ENCODE results near the gene TEX54. TPM values are rescaled to one million over a fixed set of nuclear protein-coding genes. Genes with fewer than 3 reads are reported as not detected.

The TEX54 gene
- polyA plus RNA-seq, 2 of the 4 experiments (the other 2 are of a cell fraction), result not detected

Small RNAs within 50 kb of the gene (small RNA-seq; reads per million reads assigned to genes)
- gene MIR6514 (0 to 1.4 (median 0.13) reads per million in 6 experiments), gene RF00099 (0 reads per million in 6 experiments), gene RNU6-118P (0 reads per million in 6 experiments), gene SNORD22 (0 reads per million in 6 experiments), gene SNORD26 (0 reads per million in 6 experiments), gene SNORD27 (0 reads per million in 6 experiments), gene SNORD28 (0 reads per million in 6 experiments), gene SNORD30 (8.7 to 284 (median 38.1) reads per million in 6 experiments)

Other genes with a start within 250 kb of the TEX54 start
- 12.9 and 15.5 TPM in 2 replicates for gene TUT1, start 241.3 kb downstream of the TEX54 start, polyA plus RNA-seq (2011; rRNA removed)
- gene TUT1, start 241.3 kb downstream of the TEX54 start, polyA plus RNA-seq (2017; fragmentation: RNase III; extraction: RNeasy Plus Mini Kit Qiagen cat#74134 plus additional on column Dnase treatment), result 9.9 to 11.7 TPM (median 11.1 TPM) in 3 replicates
- 21.8 and 44.3 TPM in 2 replicates for gene MTA2, start 231.0 kb downstream of the TEX54 start, polyA plus RNA-seq (2011; rRNA removed)
- gene MTA2, start 231.0 kb downstream of the TEX54 start, polyA plus RNA-seq (2017; fragmentation: RNase III; extraction: RNeasy Plus Mini Kit Qiagen cat#74134 plus additional on column Dnase treatment), result 79.3 to 85.0 TPM (median 84.5 TPM) in 3 replicates
- gene EML3, start 220.1 kb downstream of the TEX54 start, polyA plus RNA-seq (2011; rRNA removed), result 15.2 and 19.7 TPM in 2 replicates
- 21.4 to 28.0 TPM (median 27.2 TPM) in 3 replicates for gene EML3, start 220.1 kb downstream of the TEX54 start, polyA plus RNA-seq (2017; fragmentation: RNase III; extraction: RNeasy Plus Mini Kit Qiagen cat#74134 plus additional on column Dnase treatment)
- 0.92 and 1.6 TPM in 2 replicates for gene ROM1, start 219.6 kb downstream of the TEX54 start, polyA plus RNA-seq (2011; rRNA removed)
- gene ROM1, start 219.6 kb downstream of the TEX54 start, polyA plus RNA-seq (2017; fragmentation: RNase III; extraction: RNeasy Plus Mini Kit Qiagen cat#74134 plus additional on column Dnase treatment), result 2.8 to 3.7 TPM (median 3.2 TPM) in 3 replicates
- 19.0 and 20.5 TPM in 2 replicates for gene B3GAT3, start 210.9 kb downstream of the TEX54 start, polyA plus RNA-seq (2011; rRNA removed)
- 38.1 to 41.0 TPM (median 40.9 TPM) in 3 replicates for gene B3GAT3, start 210.9 kb downstream of the TEX54 start, polyA plus RNA-seq (2017; fragmentation: RNase III; extraction: RNeasy Plus Mini Kit Qiagen cat#74134 plus additional on column Dnase treatment)
- gene GANAB, start 186.2 kb downstream of the TEX54 start, polyA plus RNA-seq (2011; rRNA removed), result 215 and 308 TPM in 2 replicates
- gene GANAB, start 186.2 kb downstream of the TEX54 start, polyA plus RNA-seq (2017; fragmentation: RNase III; extraction: RNeasy Plus Mini Kit Qiagen cat#74134 plus additional on column Dnase treatment), result 206 to 220 TPM (median 214 TPM) in 3 replicates
- 9.7 and 12.3 TPM in 2 replicates for gene INTS5, start 179.5 kb downstream of the TEX54 start, polyA plus RNA-seq (2011; rRNA removed)
- 11.2 to 11.8 TPM (median 11.3 TPM) in 3 replicates for gene INTS5, start 179.5 kb downstream of the TEX54 start, polyA plus RNA-seq (2017; fragmentation: RNase III; extraction: RNeasy Plus Mini Kit Qiagen cat#74134 plus additional on column Dnase treatment)
- gene C11orf98, start 167.6 kb downstream of the TEX54 start, polyA plus RNA-seq (2011; rRNA removed), result 89.1 and 91.7 TPM in 2 replicates
- gene C11orf98, start 167.6 kb downstream of the TEX54 start, polyA plus RNA-seq (2017; fragmentation: RNase III; extraction: RNeasy Plus Mini Kit Qiagen cat#74134 plus additional on column Dnase treatment), result 128 to 161 TPM (median 140 TPM) in 3 replicates
- gene CSKMT, start 167.5 kb downstream of the TEX54 start, polyA plus RNA-seq (2011; rRNA removed), result 5.4 and 5.7 TPM in 2 replicates
- gene CSKMT, start 167.5 kb downstream of the TEX54 start, polyA plus RNA-seq (2017; fragmentation: RNase III; extraction: RNeasy Plus Mini Kit Qiagen cat#74134 plus additional on column Dnase treatment), result 12.9 to 18.2 TPM (median 14.3 TPM) in 3 replicates
- 13.9 and 20.2 TPM in 2 replicates for gene UQCC3, start 161.2 kb downstream of the TEX54 start, polyA plus RNA-seq (2011; rRNA removed)
- 27.8 to 31.1 TPM (median 28.7 TPM) in 3 replicates for gene UQCC3, start 161.2 kb downstream of the TEX54 start, polyA plus RNA-seq (2017; fragmentation: RNase III; extraction: RNeasy Plus Mini Kit Qiagen cat#74134 plus additional on column Dnase treatment)
- gene LBHD1, start 160.6 kb downstream of the TEX54 start, polyA plus RNA-seq (2011; rRNA removed), result 4.1 and 5.3 TPM in 2 replicates
- gene LBHD1, start 160.6 kb downstream of the TEX54 start, polyA plus RNA-seq (2017; fragmentation: RNase III; extraction: RNeasy Plus Mini Kit Qiagen cat#74134 plus additional on column Dnase treatment), result 4.9 to 8.3 TPM (median 6.8 TPM) in 3 replicates
- gene UBXN1, start 153.8 kb downstream of the TEX54 start, polyA plus RNA-seq (2011; rRNA removed), result 56.8 and 120 TPM in 2 replicates
- 110 to 117 TPM (median 117 TPM) in 3 replicates for gene UBXN1, start 153.8 kb downstream of the TEX54 start, polyA plus RNA-seq (2017; fragmentation: RNase III; extraction: RNeasy Plus Mini Kit Qiagen cat#74134 plus additional on column Dnase treatment)
- gene LRRN4CL, start 143.3 kb downstream of the TEX54 start, polyA plus RNA-seq (2011; rRNA removed), result 0.03 and 0.04 TPM in 2 replicates
- gene LRRN4CL, start 143.3 kb downstream of the TEX54 start, polyA plus RNA-seq (2017; fragmentation: RNase III; extraction: RNeasy Plus Mini Kit Qiagen cat#74134 plus additional on column Dnase treatment), result 0.03 to 0.08 TPM (median 0.08 TPM) in 3 replicates
- 63.9 and 101 TPM in 2 replicates for gene BSCL2, start 125.4 kb downstream of the TEX54 start, polyA plus RNA-seq (2011; rRNA removed)
- gene BSCL2, start 125.4 kb downstream of the TEX54 start, polyA plus RNA-seq (2017; fragmentation: RNase III; extraction: RNeasy Plus Mini Kit Qiagen cat#74134 plus additional on column Dnase treatment), result 63.0 to 72.4 TPM (median 64.5 TPM) in 3 replicates
- not detected in 2 replicates for gene GNG3, start 125.2 kb downstream of the TEX54 start, polyA plus RNA-seq (2011; rRNA removed)
- 0.15 TPM in 1 of 3 replicates, not detected in the others for gene GNG3, start 125.2 kb downstream of the TEX54 start, polyA plus RNA-seq (2017; fragmentation: RNase III; extraction: RNeasy Plus Mini Kit Qiagen cat#74134 plus additional on column Dnase treatment)
- gene HNRNPUL2, start 105.4 kb downstream of the TEX54 start, polyA plus RNA-seq (2011; rRNA removed), result 31.4 and 31.6 TPM in 2 replicates
- 71.3 to 79.5 TPM (median 74.4 TPM) in 3 replicates for gene HNRNPUL2, start 105.4 kb downstream of the TEX54 start, polyA plus RNA-seq (2017; fragmentation: RNase III; extraction: RNeasy Plus Mini Kit Qiagen cat#74134 plus additional on column Dnase treatment)
- gene TTC9C, start 104.4 kb downstream of the TEX54 start, polyA plus RNA-seq (2011; rRNA removed), result 42.6 and 44.0 TPM in 2 replicates
- gene TTC9C, start 104.4 kb downstream of the TEX54 start, polyA plus RNA-seq (2017; fragmentation: RNase III; extraction: RNeasy Plus Mini Kit Qiagen cat#74134 plus additional on column Dnase treatment), result 32.6 to 34.1 TPM (median 33.5 TPM) in 3 replicates
- gene ZBTB3, start 78.7 kb downstream of the TEX54 start, polyA plus RNA-seq (2011; rRNA removed), result 3.0 and 3.1 TPM in 2 replicates
- gene ZBTB3, start 78.7 kb downstream of the TEX54 start, polyA plus RNA-seq (2017; fragmentation: RNase III; extraction: RNeasy Plus Mini Kit Qiagen cat#74134 plus additional on column Dnase treatment), result 1.4 to 2.2 TPM (median 2.0 TPM) in 3 replicates
- gene POLR2G, start 71.3 kb downstream of the TEX54 start, polyA plus RNA-seq (2011; rRNA removed), result 308 and 324 TPM in 2 replicates
- gene POLR2G, start 71.3 kb downstream of the TEX54 start, polyA plus RNA-seq (2017; fragmentation: RNase III; extraction: RNeasy Plus Mini Kit Qiagen cat#74134 plus additional on column Dnase treatment), result 186 to 199 TPM (median 188 TPM) in 3 replicates
- gene TAF6L, start 61.4 kb downstream of the TEX54 start, polyA plus RNA-seq (2011; rRNA removed), result 14.0 and 17.5 TPM in 2 replicates
- 20.8 to 23.5 TPM (median 22.7 TPM) in 3 replicates for gene TAF6L, start 61.4 kb downstream of the TEX54 start, polyA plus RNA-seq (2017; fragmentation: RNase III; extraction: RNeasy Plus Mini Kit Qiagen cat#74134 plus additional on column Dnase treatment)
- 64.7 and 105 TPM in 2 replicates for gene TMEM179B, start 45.4 kb downstream of the TEX54 start, polyA plus RNA-seq (2011; rRNA removed)
- gene TMEM179B, start 45.4 kb downstream of the TEX54 start, polyA plus RNA-seq (2017; fragmentation: RNase III; extraction: RNeasy Plus Mini Kit Qiagen cat#74134 plus additional on column Dnase treatment), result 57.6 to 64.4 TPM (median 62.8 TPM) in 3 replicates
- 20.6 and 26.5 TPM in 2 replicates for gene TMEM223, start 40.8 kb downstream of the TEX54 start, polyA plus RNA-seq (2011; rRNA removed)
- 20.1 to 24.3 TPM (median 23.5 TPM) in 3 replicates for gene TMEM223, start 40.8 kb downstream of the TEX54 start, polyA plus RNA-seq (2017; fragmentation: RNase III; extraction: RNeasy Plus Mini Kit Qiagen cat#74134 plus additional on column Dnase treatment)
- gene NXF1, start 27.4 kb downstream of the TEX54 start, polyA plus RNA-seq (2011; rRNA removed), result 35.5 and 50.7 TPM in 2 replicates
- gene NXF1, start 27.4 kb downstream of the TEX54 start, polyA plus RNA-seq (2017; fragmentation: RNase III; extraction: RNeasy Plus Mini Kit Qiagen cat#74134 plus additional on column Dnase treatment), result 46.6 to 47.7 TPM (median 46.9 TPM) in 3 replicates
- gene STX5, start 790 bp downstream of the TEX54 start, polyA plus RNA-seq (2011; rRNA removed), result 30.3 and 32.3 TPM in 2 replicates
- gene STX5, start 790 bp downstream of the TEX54 start, polyA plus RNA-seq (2017; fragmentation: RNase III; extraction: RNeasy Plus Mini Kit Qiagen cat#74134 plus additional on column Dnase treatment), result 16.8 to 21.0 TPM (median 19.5 TPM) in 3 replicates
- 47.6 and 52.9 TPM in 2 replicates for gene WDR74, start 6.7 kb upstream of the TEX54 start, polyA plus RNA-seq (2011; rRNA removed)
- 88.9 to 100 TPM (median 90.6 TPM) in 3 replicates for gene WDR74, start 6.7 kb upstream of the TEX54 start, polyA plus RNA-seq (2017; fragmentation: RNase III; extraction: RNeasy Plus Mini Kit Qiagen cat#74134 plus additional on column Dnase treatment)
- gene SLC3A2, start 48.1 kb upstream of the TEX54 start, polyA plus RNA-seq (2011; rRNA removed), result 1,064 and 1,133 TPM in 2 replicates
- 906 to 1,102 TPM (median 1,007 TPM) in 3 replicates for gene SLC3A2, start 48.1 kb upstream of the TEX54 start, polyA plus RNA-seq (2017; fragmentation: RNase III; extraction: RNeasy Plus Mini Kit Qiagen cat#74134 plus additional on column Dnase treatment)
- gene CHRM1, start 88.5 kb upstream of the TEX54 start, polyA plus RNA-seq (2011; rRNA removed), result not detected in 2 replicates
- gene CHRM1, start 88.5 kb upstream of the TEX54 start, polyA plus RNA-seq (2017; fragmentation: RNase III; extraction: RNeasy Plus Mini Kit Qiagen cat#74134 plus additional on column Dnase treatment), result not detected in 3 replicates
- gene SLC22A6, start 152.1 kb upstream of the TEX54 start, polyA plus RNA-seq (2011; rRNA removed), result not detected in 2 replicates
- gene SLC22A6, start 152.1 kb upstream of the TEX54 start, polyA plus RNA-seq (2017; fragmentation: RNase III; extraction: RNeasy Plus Mini Kit Qiagen cat#74134 plus additional on column Dnase treatment), result not detected in 3 replicates
- not detected in 2 replicates for gene SLC22A8, start 183.0 kb upstream of the TEX54 start, polyA plus RNA-seq (2011; rRNA removed)
- gene SLC22A8, start 183.0 kb upstream of the TEX54 start, polyA plus RNA-seq (2017; fragmentation: RNase III; extraction: RNeasy Plus Mini Kit Qiagen cat#74134 plus additional on column Dnase treatment), result not detected in 3 replicates